Neural cell (in vitro differentiated cells): ENCODE results near the gene NPAS3.
A peak's percentile ranks its signal among the peaks of the same experiment; 100 is the strongest.

Experiments
- EZH2 ChIP-seq: fragments of 200-600, 300-800 bp; shearing (Covaris generic), sonication (generic); IDR thresholded peaks from 2 replicates; pipeline ENCODE4 v1.6.1; 2014; ENCODE audit warnings: antibody characterized with exemption, low read length, borderline replicate concordance, mild to moderate bottlenecking; ENCODE audit not compliant: insufficient read depth, poor library complexity, severe bottlenecking
- POLR2AphosphoS5 ChIP-seq: IDR thresholded peaks from 2 replicates; pipeline ENCODE4 v1.6.1; 2012
- RAD21 ChIP-seq: fragments of 450-650 bp; conservative IDR thresholded peaks from 2 replicates; pipeline ENCODE4 v1.6.1; 2014; ENCODE audit warnings: antibody characterized with exemption, mild to moderate bottlenecking, moderate library complexity
- SMC3 ChIP-seq: fragments of 450-650 bp; conservative IDR thresholded peaks from 2 replicates; pipeline ENCODE4 v1.6.1; 2014; ENCODE audit warnings: antibody characterized with exemption, mild to moderate bottlenecking, moderate library complexity; ENCODE audit not compliant: poor library complexity
- TF ChIP-seq, protein P1 (sequence below): fragments of 450-650 bp; IDR thresholded peaks from 2 replicates; pipeline ENCODE4 v1.5.1; 2014; ENCODE audit warnings: antibody characterized with exemption, mild to moderate bottlenecking, moderate library complexity; ENCODE audit not compliant: poor library complexity, severe bottlenecking

DNA sequence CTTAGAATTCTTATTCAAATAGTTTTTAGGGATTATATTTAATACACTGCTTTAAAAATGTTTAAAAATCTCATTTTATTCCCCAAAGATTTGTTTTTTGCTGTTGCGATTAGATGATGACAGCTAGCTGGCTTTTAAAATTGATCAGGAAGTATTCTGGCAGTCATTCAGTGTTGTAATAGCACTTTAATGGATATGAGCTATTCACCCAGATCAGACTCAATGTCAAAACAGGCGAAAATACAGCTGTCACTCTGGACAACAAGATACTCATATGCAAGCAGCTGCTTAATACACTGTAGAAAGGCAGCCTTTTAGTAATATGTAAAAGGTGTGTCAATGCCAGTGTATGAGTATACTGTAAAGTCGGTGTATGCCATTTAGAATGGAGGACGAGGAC lies 91.7 kb downstream of the NPAS3 start:
- no peak for TF ChIP-seq EZH2
- TF ChIP-seq POLR2AphosphoS5, result peak; percentile 97
- TF ChIP-seq, protein P1, sequence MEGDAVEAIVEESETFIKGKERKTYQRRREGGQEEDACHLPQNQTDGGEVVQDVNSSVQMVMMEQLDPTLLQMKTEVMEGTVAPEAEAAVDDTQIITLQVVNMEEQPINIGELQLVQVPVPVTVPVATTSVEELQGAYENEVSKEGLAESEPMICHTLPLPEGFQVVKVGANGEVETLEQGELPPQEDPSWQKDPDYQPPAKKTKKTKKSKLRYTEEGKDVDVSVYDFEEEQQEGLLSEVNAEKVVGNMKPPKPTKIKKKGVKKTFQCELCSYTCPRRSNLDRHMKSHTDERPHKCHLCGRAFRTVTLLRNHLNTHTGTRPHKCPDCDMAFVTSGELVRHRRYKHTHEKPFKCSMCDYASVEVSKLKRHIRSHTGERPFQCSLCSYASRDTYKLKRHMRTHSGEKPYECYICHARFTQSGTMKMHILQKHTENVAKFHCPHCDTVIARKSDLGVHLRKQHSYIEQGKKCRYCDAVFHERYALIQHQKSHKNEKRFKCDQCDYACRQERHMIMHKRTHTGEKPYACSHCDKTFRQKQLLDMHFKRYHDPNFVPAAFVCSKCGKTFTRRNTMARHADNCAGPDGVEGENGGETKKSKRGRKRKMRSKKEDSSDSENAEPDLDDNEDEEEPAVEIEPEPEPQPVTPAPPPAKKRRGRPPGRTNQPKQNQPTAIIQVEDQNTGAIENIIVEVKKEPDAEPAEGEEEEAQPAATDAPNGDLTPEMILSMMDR, result no peak
- TF ChIP-seq SMC3, result no peak
- no peak for TF ChIP-seq RAD21
